Neural cell (in vitro differentiated cells): ENCODE data around the gene LY6G6F.

Experiments used
- CTCF ChIP-seq: fragments of 450-650 bp; IDR thresholded peaks from 2 replicates; pipeline ENCODE4 v1.5.1; 2014; ENCODE audit warnings: antibody characterized with exemption, mild to moderate bottlenecking, moderate library complexity; ENCODE audit not compliant: poor library complexity, severe bottlenecking
- EP300 ChIP-seq: fragments of 450-650 bp; conservative IDR thresholded peaks from 2 replicates; pipeline ENCODE4 v1.6.1; 2014; ENCODE audit warnings: antibody characterized with exemption, mild to moderate bottlenecking, moderate library complexity; ENCODE audit not compliant: poor library complexity, severe bottlenecking
- EZH2 ChIP-seq: fragments of 200-600, 300-800 bp; shearing (Covaris generic), sonication (generic); IDR thresholded peaks from 2 replicates; pipeline ENCODE4 v1.6.1; 2014; ENCODE audit warnings: antibody characterized with exemption, low read length, borderline replicate concordance, mild to moderate bottlenecking; ENCODE audit not compliant: insufficient read depth, poor library complexity, severe bottlenecking
- RAD21 ChIP-seq: fragments of 450-650 bp; conservative IDR thresholded peaks from 2 replicates; pipeline ENCODE4 v1.6.1; 2014; ENCODE audit warnings: antibody characterized with exemption, mild to moderate bottlenecking, moderate library complexity

- TF ChIP-seq CTCF (no peak), EZH2 (no peak), RAD21 (no peak), EP300 (no peak)
These were observed 51.6 kb downstream of the LY6G6F start for GRCh38 chr6:31758281-31758680.
